Activated T-cell treated with anti-CD3 and anti-CD28 coated beads, Interleukin-2, amount 50 U/mL, for 1 hour (primary cell): ENCODE results near the gene ALOX15.
"Not testable (repeated sequence)": the region's sequence is repeated elsewhere in the genome, so short reads cannot be mapped to it uniquely, and the experiment has no call there.

Source experiments
- DNase-seq: peaks from one replicate; pipeline ENCODE4 v3.0.0-alpha.2; 2020

Gene ALOX15

GRCh38 chr17:4592240-4593005, 49.1 kb downstream of the ALOX15 start:
- no peak for DNase-seq

GRCh38 chr17:4591529-4591928, 49.9 kb downstream of the ALOX15 start:
- DNase-seq = no peak

DNA sequence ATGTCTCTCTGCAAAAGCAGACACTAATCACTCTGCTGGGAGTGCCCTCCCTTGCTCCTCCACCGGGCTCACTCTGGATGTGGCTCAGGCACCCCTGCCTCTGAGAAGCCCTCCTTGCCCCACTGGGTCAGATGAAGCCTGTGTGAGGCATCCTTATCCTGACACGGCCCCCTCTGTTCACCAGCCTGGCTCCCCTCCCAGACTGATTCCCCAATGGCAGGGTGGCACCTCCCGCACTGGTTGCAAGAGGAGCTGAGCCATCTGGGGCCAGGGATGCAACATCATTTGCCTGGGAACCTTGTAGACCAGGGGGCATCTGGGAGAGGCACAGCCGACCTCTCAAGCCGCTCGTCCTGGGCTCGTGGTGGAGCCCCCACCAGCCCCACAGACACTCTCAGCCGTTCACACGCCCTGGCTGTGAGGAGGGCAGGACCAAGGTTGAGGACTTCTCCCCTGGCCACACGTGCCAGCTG, 50.5 kb downstream of the ALOX15 start:
- DNase-seq = no peak

DNA sequence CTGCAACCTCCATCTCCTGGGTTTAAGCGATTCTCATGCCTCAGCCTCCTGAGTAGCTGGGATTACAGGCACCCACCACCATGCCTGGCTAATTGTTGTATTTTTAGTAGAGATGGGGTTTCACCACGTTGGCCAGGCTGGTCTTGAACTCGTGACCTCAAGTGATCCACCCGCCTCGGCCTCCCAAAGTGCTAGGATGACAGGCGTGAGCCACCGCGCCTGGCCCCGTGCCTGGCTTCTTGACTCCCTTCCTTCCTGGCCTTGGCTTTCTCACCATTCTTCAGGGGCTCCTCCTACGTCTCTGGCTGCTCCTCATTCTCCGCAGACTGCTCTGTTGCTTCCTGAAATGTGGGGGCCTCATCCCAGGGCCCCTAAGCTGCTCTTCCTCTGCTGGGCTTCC, 51.4 kb downstream of the ALOX15 start:
- not testable (repeated sequence) for DNase-seq

DNA sequence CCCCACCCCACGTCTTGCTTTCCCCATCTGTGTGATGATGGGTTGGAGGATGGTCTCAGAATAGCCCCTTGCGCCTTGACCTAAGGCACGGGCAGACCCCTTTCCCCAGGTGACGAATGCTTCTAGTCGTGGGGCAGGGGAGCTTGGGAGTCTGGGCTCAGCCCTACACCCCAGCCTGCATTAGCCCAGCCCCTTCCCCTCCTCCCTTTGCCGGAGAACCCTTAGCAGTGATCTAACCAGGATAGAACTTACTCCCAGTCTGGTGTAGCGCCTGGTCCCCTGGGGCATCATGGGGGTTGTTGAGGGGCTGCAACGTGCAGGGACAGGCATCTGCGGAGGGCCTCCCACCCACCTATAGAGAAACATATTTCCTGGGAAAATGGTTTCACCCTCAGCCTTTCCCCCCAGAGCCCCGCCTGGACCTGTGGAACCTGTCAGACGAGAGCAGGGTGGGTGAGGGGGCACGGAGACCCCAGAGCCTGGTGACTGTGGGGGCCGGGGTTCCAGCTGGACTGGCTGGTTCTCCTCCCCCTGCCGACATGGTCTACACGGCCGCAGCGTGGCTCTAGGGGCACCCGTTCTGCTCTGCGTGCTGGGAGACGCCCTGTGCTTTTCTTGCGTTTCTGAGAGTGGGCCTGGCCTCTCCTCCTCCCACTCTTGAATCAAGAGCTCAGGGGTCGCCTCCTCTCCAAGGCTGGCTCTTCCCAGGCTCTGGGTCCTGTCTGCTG, 52.4 kb downstream of the ALOX15 start:
- no peak for DNase-seq

DNA sequence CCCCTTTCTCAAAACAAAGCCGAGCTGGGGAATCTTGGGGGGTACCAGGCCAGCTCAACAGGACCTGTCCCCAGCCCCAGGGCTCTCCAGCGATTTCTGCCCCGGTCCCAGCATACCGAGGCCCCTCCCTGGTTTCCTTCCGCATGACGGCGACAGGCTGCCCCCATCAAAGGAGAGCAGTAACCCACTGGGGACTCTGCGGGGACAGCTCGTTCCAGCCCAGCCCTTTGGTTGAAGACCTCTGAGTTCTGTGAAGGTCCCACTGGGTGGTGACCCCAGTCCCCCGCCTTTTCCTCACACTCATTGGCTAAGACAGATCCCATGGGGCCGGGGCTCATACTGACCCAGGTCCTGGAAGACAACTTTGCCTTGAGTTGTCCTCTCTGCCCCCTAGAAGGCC, 53.1 kb downstream of the ALOX15 start:
- no peak for DNase-seq

DNA sequence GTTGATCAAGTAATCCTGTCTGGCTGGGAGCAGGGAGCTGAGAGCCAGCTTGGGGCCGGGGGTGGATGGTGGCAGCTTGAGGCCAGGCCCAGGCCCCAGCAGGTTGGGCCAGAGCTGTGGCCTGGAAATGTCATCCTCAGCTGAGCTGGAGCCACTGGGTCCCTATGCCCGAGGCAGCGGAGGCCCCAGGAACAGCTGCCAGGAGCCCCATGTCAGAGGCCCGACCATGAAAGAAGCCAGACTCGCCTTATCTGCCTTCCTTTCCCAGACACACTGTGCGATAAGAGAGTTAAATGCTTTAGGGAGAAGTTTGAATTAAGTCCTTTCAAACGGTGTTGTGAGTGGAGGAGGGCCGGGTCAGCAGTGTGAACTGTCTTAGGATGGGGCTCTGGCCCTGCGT, 53.7 kb downstream of the ALOX15 start:
- DNase-seq = no peak

- no peak for DNase-seq
Measured at GRCh38 chr17:4587195-4587594, 54.3 kb downstream of the ALOX15 start.

DNA sequence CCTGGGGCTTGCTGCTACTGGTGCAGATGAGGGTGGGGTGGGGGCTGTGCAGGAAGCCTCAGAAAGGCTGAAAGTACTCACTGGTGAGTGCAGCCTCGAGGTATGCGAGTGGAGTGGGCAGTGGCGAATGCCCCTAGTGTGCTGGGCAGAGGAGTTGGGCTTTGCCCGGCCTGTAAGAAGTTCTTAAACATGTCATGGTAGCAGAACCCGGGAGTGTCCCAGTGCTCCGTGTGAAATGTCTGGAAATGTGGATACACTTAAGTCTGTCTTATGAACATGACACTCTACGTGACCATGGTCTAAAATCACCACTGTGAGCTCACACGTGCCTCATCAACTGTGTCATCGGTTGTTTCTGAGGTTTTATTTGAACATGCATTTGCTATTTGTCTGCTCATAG, 55.4 kb downstream of the ALOX15 start:
- no peak for DNase-seq

DNA sequence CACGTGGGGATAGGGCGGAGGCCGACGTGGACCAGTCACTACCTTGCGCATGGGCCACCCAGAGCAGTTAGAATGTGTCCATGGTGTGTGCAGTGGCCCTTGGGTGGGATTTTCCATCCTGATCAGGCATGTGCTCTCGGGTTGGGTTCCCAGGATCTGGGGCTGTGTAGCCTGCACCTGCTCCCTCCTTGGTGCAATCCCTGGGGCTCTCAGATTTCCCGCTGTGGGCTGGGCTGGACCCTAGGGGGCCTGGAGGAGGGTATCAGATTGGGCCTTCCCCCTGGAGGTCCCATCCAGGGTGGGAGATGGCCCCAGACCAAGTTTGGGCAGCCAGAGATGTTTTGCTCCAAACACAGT, 55.9 kb downstream of the ALOX15 start:
- no peak for DNase-seq

DNA sequence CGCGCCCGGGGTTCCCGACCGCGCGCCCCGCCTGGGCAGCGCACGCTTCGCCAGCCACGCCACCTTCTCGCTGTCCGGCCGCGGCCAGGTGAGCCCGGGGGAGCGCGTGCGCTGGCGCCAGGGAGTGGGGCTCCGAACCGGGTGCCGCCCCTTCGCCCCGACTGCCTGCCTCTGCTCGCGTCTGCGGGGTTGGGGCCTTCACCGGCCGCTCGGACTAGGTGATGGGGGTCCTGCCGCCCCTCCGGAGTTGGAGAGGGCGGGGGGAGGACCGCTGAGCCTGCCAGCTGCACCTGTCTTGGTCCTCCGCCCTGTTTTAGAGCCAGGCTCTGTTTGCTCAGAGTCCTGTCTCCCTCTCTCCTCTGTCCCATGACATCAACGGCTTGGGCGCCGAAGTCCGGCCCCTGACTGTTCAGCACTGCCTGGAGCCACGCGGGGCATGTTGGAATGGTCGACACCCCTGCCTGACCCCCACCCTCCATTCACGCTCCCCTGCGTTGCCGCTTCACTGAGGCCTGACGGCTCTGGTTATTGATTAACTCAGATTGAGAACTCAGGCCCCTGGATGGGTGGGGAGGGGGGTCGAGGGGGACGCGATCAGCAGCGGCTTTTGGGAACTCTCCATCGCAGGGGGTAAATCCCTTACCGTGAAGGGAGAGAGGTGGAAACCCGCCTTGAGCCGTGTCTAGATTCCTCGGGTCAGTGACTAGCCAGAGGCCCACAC, 56.4 kb downstream of the ALOX15 start:
- DNase-seq = no peak

DNA sequence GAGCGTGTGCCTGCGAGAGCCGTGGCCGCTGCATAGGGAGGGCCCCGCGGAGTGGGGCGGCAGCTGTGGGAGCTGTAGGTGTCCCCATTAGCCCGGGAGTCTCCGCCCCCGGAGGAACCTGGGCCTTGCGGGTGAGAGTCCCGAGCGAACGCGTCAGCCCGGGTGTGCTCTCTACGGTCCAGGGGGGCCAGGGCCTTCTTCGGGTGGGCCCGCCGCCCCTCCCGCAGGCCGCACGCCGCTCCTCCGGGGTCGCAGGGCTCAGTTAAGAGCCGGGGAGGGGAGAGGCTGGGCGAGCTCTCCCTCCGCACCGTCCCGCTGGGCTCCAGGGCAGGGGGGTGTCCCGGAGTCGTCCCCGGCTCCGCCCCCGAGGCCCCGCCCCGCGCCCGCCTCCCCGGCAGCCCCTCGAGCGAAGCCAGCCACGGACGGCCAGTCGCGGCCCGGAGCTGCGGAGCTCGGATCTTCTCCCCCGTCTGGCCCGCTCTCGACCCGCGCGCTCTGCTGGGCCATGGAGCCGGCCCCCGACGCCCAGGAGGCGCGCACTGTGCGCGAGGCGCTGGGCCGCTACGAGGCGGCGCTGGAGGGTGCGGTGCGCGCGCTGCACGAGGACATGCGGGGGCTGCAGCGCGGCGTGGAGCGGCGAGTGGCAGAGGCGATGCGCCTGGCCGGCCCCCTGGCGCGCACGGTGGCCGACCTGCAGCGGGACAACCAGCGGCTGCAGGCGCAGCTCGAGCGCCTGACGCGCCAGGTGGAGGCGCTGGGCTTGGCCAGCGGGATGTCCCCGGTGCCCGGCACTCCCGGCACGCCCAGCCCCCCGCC, 57.2 kb downstream of the ALOX15 start, which contains the start of gene SMTNL2:
Gene SMTNL2, plus strand, starts transcription at position 429 of the 816 bp plus-strand sequence. Its CDS starts 77 bp downstream, at position 506.
- peak; percentile 36 for DNase-seq

DNA sequence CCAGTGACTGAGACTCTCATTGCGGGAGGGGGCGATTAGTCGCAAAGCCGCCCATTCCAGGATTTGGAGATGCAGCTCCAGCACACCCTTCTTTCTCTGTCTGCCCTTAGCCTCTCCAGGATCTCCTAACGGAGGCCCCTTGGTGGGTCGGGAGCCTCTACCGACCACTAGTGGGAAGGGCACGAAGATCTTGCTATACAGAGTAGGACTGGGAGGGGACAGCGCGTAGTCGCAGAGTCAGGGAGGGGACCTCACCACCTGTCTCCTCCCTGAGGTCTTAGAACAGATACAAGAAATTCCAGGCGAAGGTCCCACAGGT, 57.7 kb downstream of the ALOX15 start:
- DNase-seq = no peak

- no peak for DNase-seq
Measured at GRCh38 chr17:4583206-4583605, 58.3 kb downstream of the ALOX15 start.

GRCh38 chr17:4582691-4583090, 58.8 kb downstream of the ALOX15 start:
- DNase-seq = no peak

- DNase-seq = no peak
Measured at GRCh38 chr17:4582101-4582501, 59.4 kb downstream of the ALOX15 start.
